8988T (cell line): ENCODE data around the gene CTLA4.
"Not testable (repeated sequence)": the region's sequence is repeated elsewhere in the genome, so short reads cannot be mapped to it uniquely, and the experiment has no call there.

Experiments used
- DNase-seq: peaks from one replicate; pipeline ENCODE4 v3.0.0; 2011

The CTLA4 gene

GRCh38 chr2:203859030-203859789, 8.4 kb upstream of the CTLA4 start:
- DNase-seq: no peak

DNA sequence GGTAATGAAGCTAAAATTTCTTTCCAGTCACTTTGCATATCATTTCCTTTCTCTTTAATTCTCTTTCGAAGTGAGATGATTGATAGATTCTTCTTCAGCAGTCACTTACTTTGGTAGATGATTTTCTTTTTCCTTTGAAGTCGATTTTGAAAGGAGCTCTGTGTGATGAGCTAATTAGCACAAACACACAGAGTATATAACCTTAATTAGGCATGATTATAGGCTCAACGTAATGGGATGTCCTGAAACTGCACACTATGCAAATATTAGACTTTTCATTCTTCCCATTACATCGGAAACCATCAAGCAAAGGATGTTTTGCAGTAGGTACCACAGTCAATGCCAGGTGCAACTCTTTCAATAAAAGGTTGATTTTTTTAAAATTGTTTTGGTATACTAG, 6.4 kb upstream of the CTLA4 start:
- no peak for DNase-seq

- DNase-seq: no peak
Observed at GRCh38 chr2:203861607-203862006, 6.0 kb upstream of the CTLA4 start.

- DNase-seq: no peak
Observed at GRCh38 chr2:203869223-203870042, 1.9 kb downstream of the CTLA4 start.

GRCh38 chr2:203870481-203870880, 2.9 kb downstream of the CTLA4 start:
- no peak for DNase-seq

- no peak for DNase-seq
Observed at GRCh38 chr2:203870941-203871340, 3.4 kb downstream of the CTLA4 start.

DNA sequence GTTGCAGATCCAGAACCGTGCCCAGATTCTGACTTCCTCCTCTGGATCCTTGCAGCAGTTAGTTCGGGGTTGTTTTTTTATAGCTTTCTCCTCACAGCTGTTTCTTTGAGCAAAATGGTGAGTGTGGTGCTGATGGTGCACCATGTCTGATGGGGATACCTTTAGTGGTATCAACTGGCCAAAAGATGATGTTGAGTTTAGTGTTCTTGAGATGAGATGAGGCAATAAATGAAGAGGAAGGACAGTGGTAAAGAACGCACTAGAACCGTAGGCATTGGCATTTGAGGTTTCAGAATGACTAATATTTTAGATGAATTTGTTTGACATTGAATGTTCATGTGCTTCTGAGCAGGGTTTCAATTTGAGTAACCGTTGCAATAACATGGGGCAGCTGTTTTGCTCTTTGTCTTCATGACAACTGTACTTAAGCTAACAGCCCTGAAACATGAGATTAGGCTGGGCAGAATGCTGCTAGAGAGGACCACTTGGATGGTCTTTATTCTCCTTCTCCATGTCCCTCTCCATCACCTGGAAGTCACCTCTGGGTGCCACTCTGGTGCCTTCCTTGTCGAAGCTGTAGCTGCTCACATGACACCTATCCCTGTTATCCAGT, 3.9 kb downstream of the CTLA4 start:
- DNase-seq: no peak

DNA sequence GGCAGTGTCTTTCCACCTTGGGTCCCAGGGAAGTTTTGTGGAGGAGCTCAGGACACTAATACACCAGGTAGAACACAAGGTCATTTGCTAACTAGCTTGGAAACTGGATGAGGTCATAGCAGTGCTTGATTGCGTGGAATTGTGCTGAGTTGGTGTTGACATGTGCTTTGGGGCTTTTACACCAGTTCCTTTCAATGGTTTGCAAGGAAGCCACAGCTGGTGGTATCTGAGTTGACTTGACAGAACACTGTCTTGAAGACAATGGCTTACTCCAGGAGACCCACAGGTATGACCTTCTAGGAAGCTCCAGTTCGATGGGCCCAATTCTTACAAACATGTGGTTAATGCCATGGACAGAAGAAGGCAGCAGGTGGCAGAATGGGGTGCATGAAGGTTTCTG, 5.9 kb downstream of the CTLA4 start:
- no peak for DNase-seq

- DNase-seq: no peak
Observed at GRCh38 chr2:203873921-203874631, 6.5 kb downstream of the CTLA4 start.

DNA sequence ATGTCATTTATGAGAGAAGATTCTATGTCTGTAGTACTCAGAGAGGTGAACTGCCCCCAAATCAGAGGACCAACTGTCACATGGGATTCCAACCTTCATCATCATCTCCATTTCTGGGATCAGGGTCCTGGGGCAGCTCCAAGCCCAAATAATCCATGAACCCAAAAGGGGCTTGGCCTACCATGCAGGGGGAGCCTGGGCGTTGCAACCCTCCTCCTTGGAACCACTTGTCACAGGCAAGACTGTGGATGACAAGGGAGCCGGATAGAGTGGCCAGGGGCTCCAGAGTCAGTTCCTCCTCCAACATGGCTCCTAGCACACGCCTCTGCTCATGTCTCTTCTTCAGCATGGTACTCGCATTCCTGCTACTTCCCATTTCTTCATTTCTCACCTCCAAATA, 7.9 kb downstream of the CTLA4 start:
- no peak for DNase-seq

DNA sequence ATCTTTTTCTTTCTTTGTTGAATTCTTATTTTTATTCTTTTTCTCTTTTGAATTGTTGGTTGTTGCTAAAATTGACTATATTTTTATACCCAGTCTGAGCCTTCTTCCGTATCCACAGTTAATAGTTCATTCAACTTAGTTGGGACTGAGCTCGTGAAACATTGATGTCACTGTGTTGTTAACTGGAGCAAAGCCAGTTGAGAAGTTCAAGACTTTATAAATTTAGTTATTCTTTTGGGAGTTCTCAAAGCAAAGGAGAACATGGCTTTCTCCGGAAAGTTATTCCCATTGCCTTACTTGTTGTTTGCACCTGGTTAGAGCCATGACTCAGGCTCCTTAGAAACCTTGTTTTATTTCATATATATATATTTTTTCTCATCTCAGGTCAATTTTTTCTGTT, 8.8 kb downstream of the CTLA4 start:
- DNase-seq: no peak

DNA sequence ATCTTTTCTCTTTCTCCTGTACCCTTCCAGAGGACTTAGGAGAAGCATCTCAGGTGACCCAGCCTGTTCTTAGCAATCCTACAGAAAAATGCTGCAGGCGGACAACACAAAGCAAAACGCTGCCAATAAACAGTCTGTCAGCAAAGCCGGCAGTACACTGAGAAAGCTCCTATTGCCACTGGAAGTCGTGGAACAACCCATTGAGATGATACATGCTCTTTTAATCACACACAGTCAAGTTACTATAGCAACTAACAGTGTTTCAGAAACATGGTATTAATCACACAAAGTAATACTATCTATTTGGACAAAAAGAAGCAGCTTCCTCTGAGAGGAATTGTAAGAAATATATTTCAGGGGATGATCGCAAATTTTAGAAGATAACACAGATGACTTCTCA, 10.5 kb downstream of the CTLA4 start:
- no peak for DNase-seq

GRCh38 chr2:203880557-203881125, 13.1 kb downstream of the CTLA4 start:
- DNase-seq: no peak

DNA sequence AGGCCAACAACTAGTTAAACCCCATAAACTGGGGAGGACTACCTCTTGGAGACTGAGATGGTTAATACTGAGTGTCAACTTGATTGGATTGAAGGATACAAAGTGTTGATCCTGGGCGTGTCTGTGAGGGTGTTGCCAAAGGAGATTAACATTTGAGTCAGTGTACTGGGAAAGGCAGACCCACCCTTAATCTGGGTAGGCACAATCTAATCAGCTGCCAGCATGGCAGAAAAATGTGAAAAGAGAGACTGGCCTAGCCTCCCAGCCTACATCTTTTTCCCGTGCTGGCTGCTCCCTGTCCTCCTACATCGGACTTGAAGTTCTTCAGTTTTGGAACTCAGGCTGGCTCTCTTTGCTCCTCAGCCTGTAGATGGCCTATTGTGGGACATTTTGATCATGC, 13.6 kb downstream of the CTLA4 start:
- DNase-seq: not testable (repeated sequence)

- no peak for DNase-seq
Observed at GRCh38 chr2:203882551-203882950, 15.0 kb downstream of the CTLA4 start.

GRCh38 chr2:203886661-203887151, 19.1 kb downstream of the CTLA4 start:
- DNase-seq: no peak

DNA sequence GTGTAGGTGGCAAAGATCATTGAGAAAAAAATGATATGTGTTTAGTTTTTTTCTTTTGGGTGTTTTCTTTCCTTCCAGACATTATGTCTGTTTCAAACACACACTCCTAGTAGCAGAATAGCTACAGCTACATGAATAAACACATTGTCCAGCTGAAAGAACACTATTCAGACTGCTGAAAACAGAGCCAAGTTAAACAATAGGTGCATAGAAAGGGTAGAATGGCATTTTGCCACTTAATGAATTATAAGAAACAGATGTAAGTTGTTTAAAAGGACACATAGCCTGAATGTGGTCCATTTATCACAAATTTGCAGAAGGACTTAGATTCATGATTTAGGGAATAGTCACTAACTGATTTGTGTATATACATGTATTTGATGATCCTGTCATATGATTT, 20.1 kb downstream of the CTLA4 start:
- no peak for DNase-seq

GRCh38 chr2:203889542-203889941, 22.0 kb downstream of the CTLA4 start:
- DNase-seq: no peak

- no peak for DNase-seq
Observed at GRCh38 chr2:203889944-203890343, 22.4 kb downstream of the CTLA4 start.

DNA sequence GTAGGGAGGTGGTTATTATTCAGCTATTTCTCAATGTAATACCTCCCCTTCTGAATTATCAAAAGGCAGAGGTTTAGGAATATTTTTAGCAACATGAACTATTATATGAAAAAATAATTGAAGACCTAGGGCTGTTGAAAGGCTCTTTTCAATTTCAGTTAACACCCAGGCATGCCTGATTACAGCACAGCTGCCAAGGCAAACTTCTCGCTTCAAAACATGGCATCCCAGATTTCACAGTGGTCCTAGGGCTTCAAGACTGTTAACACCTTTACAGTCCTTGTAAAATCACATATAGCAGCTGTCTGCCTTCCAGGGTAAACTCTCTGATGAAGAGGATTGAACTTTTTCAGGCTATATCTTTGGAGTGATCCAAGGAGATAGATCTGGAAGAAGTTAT, 23.2 kb downstream of the CTLA4 start:
- DNase-seq: no peak

DNA sequence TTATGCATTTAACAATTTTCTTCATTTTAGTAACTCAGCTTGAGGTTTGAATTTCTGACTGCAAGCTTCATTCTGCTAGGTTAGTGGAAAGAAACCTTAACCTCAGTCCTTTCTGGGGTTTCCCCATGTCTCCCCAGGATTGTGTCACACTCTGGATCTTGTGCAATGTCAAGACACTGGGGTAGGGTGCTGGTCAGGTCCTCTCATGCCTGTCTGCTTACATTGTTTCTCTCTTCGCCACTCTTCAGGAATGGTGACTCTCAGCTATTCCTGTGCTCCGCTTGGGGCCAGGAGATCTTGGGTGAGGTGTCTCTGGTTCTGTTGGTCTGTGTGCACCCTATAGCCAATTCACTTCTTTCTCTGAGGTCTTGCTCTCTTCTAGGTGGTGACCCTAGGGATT, 23.9 kb downstream of the CTLA4 start:
- no peak for DNase-seq

- DNase-seq: no peak
Observed at GRCh38 chr2:203892207-203892606, 24.6 kb downstream of the CTLA4 start.

GRCh38 chr2:203893401-203893800, 25.8 kb downstream of the CTLA4 start:
- no peak for DNase-seq
